Left lobe of liver (tissue), 2 donors: ENCODE results near the gene MKRN2. TPM values are rescaled to one million over a fixed set of nuclear protein-coding genes. Genes with fewer than 3 reads are reported as not detected.
A peak's percentile ranks its signal among the peaks of the same experiment; 100 is the strongest.
"Not testable (repeated sequence)": the region's sequence is repeated elsewhere in the genome, so short reads cannot be mapped to it uniquely, and the experiment has no call there.

Experiments used
- ATAC-seq: fragments of 200-7000 bp; cut with Tn5 transposase; one replicate; pipeline ENCODE4 v1.9.1; 2020; ENCODE audit warnings: mild to moderate bottlenecking, moderate library complexity
- DNase-seq: peaks from one replicate; pipeline ENCODE4 v3.0.0-alpha.2; 2020; ENCODE audit warnings: low spot score
- total RNA-seq: library from RNA; stranded (reverse); gene quantifications from one replicate; pipeline ENCODE4 v1.2.1, GENCODE V29; 2021
- donor health status: DM: no; HTN: no; CAD: no; lungs with moderate emphysema.
- donor health status: DM: no; HTN: yes; CAD: no.

The MKRN2 gene, protein sequence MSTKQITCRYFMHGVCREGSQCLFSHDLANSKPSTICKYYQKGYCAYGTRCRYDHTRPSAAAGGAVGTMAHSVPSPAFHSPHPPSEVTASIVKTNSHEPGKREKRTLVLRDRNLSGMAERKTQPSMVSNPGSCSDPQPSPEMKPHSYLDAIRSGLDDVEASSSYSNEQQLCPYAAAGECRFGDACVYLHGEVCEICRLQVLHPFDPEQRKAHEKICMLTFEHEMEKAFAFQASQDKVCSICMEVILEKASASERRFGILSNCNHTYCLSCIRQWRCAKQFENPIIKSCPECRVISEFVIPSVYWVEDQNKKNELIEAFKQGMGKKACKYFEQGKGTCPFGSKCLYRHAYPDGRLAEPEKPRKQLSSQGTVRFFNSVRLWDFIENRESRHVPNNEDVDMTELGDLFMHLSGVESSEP
- 11.3 TPM for total RNA-seq

DNA sequence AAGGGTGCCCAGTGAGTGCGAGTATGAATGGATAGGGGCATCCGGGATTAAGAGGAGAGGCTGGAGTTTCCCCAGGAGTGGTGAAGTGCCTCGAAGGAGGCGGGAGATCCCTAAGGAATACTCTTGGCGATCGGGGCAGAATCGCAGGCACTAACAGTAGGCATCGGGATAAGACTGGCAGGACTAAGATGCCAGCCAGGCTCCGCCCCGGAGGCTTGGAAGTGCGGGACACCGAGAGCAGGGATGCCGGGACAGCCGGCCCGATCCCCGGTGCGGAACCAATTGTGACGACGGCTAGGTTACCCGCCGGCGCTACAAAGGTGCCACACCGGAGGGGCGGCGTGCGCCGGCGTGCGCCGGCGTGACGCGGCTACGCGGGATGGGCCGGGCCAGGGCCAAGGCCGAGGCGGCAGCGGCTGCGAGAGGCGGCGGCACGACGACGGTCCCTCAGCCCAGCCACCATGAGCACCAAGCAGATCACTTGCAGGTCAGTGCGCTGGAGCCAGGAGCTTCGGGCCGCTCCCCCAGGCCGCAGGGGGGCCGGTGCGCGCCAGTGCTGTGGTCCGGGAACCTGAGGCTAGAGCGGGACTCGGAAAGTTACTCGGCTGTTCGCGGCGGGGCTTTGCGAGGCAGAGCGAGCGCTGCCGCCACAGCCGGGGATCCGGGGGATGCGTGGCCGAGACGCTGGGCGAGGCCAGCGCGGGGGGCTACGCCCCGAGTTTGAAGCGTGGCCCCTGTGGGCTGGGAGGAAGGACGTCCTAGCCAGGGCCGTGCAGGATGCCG lies at the start of gene MKRN2:
Gene MKRN2 (plus strand): TSS at position 398 of the 783 bp plus-strand sequence. CDS start 64 bp downstream, at position 462.
- ATAC-seq: peak; percentile 94
- peak; percentile 92 for DNase-seq

DNA sequence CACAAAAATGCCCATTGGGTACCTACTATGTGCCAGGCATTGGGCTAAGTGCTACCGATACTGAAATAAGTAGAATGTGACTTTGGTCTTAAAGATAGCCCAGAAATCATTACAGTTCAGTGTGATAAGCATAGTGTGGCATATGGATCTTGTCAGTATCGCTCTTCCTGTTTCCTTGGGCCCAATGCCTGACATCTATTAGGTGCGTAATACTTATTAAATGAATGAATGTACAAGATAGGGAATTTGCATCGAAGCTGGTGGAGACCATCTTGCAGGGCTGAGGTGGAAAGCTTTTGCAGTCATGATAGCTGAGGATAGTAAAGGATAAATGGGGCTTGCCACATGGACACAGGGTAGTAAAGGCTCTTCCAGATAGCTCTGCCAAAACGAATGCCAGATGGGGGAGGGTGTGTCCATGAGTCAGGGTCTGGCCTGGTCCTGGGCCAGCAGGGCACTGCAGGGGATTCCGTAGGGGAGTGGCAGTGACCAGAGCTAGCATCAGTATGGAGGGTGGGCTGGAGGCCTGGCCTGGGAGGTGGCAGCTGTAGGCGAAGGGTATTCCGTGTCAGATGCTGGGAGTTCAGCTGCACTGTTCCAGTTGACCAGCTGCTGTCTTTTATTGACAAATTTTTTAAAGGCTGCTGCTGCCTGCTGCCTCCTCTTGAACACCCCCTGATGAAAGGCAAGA lies 49.2 kb upstream of the MKRN2 start:
- ATAC-seq (no peak), DNase-seq (no peak)

DNA sequence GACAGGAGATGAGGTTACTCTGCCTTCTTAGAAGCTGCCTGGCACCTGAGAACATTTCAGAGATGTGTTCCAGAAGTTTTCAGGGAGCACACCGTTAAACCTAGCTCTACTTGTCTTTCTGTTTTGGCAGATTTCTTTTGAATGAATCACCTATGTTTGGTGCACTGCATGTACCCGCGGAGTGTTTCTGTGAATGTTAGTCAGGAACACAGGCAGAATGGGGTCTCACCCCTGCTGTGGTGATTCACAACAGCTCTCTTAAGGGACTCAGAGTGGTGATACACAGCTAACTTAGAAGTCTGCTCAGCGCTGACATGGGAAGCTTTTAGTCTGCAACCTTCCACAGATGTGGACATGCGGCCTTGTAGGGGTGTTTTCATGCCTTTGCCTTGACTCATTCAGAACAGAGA lies 48.6 kb upstream of the MKRN2 start:
- DNase-seq: no peak
- ATAC-seq: no peak

DNA sequence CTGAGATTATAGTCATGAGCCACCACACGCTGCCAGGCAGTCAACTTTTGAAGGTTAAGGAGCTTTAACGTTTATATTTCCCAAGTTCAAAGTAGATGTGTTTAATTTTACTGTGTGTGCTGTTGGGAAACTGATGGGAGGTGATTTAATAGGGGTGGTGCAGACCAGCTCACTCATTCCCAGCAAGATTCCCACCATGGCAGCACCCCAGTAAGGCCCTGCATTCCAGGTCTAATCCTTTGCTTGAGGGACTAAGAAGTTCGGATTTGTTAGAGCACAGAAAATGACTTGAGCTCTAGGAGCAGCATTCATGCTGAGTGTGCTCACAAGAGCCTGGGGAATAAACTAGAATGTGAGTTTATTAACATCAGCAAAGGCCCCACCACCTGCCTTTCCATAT lies 47.4 kb upstream of the MKRN2 start:
- DNase-seq (no peak), ATAC-seq (no peak)

DNA sequence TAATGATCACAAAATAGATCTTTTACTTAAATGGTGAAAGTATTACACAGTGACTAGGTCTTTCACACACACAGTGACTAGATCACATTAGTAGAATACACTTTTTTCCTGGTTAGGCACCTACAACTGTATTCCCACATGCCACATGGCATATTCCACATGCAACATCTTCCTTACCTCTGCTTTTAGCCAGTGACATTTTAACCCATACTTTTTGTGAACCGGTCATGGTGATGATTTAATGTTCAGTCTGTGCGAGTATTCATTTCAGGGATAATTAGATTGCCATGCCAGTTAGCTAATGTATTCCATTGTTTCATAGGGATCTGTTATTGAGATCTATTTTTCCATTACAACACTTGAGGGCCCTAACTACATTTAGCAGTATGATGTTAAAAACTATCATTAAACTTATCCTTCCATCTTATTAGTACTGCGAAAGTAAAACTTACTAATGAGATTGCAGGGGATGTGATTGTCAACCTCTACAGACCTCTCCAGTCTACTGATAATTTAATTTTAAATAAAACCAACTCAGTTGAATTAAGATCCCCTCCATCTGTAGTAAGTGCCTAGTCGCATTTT lies 44.3 kb upstream of the MKRN2 start:
- ATAC-seq: no peak

DNA sequence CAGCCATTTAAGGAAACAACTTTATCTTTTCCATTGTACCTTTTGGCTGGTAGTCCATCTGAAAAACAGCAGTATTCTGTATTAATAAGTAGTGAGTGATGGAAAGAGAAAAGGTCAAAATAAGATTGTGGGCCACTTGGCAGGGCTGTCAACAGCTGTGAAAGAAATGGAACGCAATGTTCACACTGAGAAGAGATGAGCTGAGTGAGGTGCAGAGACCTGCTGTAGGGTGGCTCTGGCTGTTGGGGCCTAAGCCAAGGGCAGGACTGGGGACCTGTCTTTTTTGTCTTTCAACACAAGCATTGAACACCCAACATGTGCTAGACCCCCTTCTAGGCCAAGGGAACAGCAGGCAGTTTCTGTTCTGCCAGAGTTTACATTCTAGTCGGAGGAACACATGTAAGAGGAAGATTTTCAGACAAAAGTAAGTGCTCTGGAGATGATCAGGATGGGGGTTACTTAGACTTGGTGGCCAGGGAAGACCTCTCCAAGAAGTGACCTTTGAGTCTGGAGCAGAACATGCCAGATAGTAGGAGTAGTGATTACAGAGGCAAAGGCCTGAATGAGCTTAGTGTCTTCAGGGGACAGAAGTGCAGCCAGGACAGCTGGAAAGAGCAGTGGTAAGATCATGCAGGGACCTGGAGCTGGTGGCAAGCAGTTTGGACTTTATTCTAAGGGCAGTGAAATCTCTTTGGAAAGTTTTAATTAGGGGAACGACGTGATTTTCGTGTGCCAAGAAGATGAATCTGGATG lies 43.0 kb upstream of the MKRN2 start:
- ATAC-seq: no peak
- DNase-seq: no peak

More for the DNA sequence above, 44.3 kb upstream of the MKRN2 start:
- DNase-seq: no peak

DNA sequence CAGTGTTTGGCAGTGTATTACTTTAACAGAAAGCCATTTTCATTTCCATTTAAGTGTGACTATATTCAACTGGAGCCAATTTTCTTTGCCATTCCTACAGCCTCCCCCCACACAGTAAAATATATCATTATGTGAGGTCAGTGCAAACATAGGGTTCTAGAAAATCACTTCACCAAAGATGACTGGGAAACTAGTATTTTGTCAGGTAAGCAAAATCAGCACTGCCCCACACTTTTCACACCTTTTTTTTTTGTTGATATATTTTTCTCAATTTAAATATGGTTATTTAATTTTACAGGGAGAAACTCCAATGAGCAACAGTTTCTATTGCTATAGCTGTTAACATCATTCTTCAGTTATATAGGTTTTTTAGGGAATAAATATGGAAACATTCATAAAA lies 41.3 kb upstream of the MKRN2 start:
- no peak for ATAC-seq
- no peak for DNase-seq

DNA sequence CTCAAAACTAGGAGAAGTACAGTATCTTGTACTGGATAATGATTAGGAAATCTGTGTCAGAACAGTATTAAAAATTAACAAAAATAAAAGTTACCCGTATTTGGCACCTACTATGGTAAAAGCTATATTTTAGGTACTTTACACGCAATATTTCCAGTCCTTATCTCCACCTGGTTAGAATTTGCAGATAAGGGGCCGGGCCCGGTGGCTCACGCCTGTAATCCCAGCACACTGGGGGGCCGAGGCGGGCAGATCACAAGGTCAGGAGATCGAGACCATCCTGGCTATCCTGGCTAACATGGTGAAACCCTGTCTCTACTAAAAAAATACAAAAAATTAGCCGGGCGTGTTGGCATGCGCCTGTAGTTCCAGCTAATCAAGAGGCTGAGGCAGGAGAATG lies 40.0 kb upstream of the MKRN2 start:
- ATAC-seq (no peak), DNase-seq (no peak)

DNA sequence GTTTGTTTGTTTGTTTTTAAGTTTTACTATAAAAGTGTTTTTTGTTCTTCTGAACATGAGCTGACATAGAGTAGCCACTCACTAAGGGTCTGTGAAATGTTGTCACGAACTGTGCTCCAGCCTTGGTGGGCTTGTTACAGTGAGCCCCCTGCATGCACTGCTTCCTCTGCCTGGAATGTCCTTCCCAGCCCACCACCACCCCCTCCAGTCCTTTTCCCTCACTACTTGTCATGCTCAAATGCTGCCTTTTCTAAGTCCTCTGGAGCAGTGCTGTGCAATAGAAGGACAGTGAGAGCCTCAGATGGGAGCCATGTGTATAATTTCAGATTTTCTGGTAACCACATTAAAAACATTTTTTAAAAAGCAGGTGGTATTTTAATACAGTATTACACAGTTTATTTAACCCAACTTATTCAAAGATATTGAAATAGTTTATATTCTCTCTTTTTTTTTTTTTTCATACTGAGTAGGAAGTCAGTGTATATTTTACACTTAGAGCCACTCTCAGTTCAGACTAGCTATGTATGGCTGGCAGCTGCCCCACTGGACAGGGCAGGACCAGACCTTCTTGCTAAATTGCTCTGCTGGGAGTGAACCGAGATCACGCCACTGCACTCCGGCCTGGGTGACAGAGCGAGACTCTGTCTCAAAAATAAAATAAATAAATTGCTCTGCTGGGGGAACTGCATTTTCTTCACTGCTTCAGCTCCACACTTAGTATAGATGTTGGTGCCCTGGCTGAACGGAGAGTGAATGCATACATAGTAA lies 38.4 kb upstream of the MKRN2 start:
- no peak for ATAC-seq
- no peak for DNase-seq

DNA sequence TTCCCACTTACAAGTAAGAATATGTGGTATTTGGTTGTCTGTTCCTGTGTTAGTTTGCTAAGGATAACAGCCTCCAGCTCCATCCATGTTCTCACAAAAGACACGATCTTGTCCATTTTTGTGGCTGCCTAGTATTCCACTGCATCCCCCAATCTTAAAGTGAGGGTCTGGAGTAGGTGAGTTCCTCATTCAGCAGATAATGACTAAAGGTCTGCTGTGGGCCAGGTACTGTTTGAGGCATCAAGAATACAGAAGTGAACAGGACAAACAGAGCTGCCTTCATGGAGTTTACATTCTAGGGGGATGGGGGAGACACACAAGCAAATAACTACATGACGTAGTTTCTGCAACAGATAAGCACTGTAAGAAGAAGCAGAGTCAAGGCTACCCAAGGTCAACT lies 35.9 kb upstream of the MKRN2 start:
- ATAC-seq: no peak
- DNase-seq: no peak

DNA sequence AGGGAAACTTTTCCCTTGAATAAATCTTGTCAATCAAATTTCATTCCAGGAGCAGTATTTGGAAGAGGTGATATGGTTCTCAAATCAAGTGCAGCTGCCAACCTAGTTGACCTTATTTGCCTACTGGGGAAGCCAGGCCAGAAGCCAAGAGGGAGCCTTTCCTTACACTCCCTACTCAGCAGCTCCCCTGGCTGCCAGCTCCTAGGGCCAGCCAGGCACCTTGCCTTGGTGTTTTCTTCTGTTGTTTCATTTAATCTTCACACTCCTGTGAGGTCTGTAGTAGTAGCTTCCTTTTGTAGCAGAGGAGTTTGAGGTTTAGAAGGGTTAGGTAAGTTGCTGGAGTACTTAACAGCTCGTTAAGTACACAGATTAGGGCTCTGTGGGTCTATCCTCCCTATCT lies 34.2 kb upstream of the MKRN2 start:
- no peak for DNase-seq
- peak; percentile 88 for ATAC-seq

DNA sequence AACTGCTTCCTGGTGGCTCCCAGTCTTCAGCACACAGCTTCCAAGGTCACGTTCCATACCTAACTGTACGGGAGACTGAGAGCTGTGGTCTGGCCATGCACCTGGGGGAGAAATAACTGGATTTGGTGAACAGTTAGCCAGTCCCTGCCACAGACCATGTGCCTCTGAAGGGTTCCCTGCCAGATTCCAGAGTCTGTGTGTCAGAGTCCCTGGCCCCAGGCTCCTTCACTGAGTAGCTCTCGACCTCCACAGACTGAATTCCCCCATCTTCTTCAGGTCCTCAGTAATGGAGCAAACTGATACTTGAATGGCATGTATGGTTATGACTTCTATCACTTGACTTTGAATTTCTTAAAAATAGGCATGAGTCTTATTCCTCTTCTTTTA lies 29.1 kb upstream of the MKRN2 start:
- ATAC-seq: no peak
- no peak for DNase-seq

DNA sequence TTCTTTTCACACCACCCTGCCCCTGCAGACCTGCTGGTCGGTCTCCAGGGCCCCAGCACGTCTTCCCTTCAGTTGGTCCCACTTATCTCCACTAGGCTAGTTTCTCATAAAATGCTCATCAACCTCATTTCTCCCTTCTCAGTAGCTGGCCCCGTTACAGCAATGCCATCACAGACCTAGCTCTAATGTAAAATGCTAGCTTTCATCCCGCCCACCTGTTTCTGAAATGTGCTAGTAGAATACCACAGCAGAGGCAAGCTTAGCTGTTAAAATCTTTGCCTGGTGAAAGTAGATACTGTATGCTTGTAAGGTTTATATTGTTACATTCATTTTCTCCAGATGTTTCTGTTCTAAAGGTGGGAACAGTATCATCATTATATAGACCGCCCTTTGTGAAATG lies 24.7 kb upstream of the MKRN2 start:
- no peak for ATAC-seq
- DNase-seq: no peak

DNA sequence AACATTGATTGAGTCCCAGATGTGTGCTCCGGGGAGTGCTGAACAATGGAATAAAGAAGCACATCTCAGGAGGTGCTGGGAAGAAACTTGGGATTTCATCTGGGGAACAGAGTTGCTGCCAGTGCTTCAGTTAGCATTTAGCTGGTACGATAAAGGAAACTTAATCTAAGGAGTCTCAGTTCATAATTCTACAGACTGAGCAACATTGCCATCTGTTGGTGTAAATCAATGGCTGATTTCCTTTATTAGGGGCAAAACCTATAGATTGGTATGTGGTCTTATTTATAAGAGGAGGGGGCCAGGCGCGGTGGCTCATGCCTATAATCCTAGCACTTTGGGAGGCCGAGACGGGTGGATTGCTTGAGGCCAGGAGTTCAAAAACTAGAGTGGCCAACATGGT lies 20.5 kb upstream of the MKRN2 start:
- ATAC-seq (no peak), DNase-seq (no peak)

DNA sequence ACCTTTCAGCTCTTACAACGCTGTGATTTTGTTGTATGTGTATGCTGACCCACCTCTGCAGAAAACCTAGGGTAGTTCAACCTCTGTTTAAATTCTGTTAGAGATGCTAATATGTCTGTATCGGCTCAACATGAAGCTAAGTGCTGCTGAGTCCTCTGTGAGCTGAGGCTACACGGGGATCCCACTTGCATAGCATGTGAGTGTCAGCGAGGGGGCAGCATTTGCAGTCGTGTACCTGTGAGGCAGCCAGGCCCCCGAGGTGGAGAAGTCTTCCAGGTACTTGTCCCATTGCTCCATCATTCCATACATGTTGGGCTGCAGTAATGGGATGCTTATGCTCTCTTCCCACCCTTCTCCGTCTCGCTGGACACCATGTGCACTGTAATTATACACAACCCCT lies 15.3 kb upstream of the MKRN2 start:
- DNase-seq (no peak), ATAC-seq (peak; percentile 49)

DNA sequence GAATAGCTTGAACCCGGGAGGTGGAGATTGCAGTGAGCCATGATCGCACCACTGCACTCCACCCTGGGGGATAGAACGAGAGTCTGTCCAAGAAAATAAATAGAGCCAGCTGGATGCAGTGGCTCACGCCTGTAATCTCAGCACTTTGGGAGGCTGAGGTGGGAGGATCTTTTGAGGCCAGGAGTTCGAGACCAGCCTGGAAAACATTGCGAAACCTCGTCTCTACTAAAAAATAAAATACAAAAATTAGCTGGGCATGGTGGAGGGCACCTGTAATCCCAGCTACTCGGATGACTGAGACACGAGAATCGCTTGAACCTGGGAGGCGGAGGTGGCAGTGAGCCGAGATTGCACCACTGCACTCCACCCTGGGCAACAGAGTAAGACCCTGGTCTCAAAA lies 13.4 kb upstream of the MKRN2 start:
- DNase-seq, ATAC-seq: not testable (repeated sequence)

DNA sequence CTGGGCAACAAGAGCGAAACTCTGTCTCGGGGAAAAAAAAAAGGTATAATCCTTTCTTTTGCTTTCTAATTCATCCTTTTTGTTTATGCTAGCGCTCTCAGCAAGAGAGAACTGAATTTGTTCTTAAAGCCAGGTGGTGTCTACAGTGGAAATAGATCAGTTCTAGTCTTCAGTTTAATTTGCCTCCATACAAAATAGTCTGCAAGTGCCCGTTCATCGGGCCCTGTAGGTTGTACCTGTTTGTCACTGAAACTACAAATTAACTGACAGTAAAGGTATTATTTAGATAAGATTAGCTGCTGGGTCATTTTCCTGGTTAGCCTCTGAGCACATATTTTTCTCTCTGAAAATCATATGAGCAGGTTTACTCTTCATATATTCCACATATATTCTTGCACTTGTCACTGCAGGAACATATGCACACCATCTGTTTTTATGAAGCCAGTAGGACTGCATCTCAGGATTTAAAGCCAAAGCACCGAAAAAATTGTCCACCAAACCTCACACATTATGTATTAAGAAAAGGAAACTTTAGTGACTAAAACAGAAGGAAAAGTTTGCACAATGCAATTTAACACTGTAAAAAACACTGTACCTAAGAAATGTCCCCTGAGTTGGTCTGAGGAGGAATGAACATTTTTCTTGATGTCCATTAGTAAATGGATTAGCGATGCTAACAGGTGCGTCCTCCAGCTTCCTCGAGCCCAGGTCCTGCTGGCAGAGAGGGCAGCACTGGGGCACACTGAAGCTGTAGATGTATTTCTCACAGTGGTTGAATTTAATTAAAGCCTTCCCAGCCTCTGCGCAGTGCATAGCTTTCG lies 12.0 kb upstream of the MKRN2 start:
- ATAC-seq (no peak), DNase-seq (no peak)

DNA sequence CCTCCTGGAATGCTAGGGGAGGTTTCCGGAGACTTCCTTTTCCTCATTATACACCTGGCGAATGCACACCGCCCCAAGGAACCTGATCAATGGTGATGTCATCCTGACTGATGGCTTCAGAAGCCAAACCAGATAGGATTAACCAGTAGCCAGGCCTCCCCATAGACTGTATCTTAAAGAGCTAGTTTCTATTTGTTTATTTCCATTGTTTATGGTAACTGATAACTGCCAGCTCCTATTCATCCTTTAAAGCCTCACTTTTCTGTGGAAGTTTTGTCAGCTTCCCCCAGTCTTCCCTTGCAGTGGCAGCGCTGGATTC lies 11.5 kb upstream of the MKRN2 start, which contains the start of gene MKRN2OS:
Gene MKRN2OS (minus strand): TSS at position 27 of the 319 bp plus-strand sequence. CDS start 35 bp downstream, outside the sequence.
- no peak for DNase-seq
- peak; percentile 56 for ATAC-seq
